Measurements from ENCODE around the gene TNFRSF8. TPM values are rescaled to one million over a fixed set of nuclear protein-coding genes. Genes with fewer than 3 reads are reported as not detected.

The TNFRSF8 gene
- total RNA-seq, 1 experiment from 2014 or later = not detected

- DNase-seq (ENCODE audit: low spot score) = no peak
- intact Hi-C loops (cut with micrococcal nuclease; ENCODE audit: unreplicated experiment) = no loop called here
- H3K4me3 ChIP-seq (ENCODE audit: low read depth, low read length, poor library complexity, severe bottlenecking) = no peak overlapping the region
- no peaks in the 10 kb centered on the region for H3K27me3 ChIP-seq (replicated peaks; ENCODE audit: insufficient read depth, low read depth, low read length, poor library complexity)
- no peaks in the 10 kb centered on the region for H3K4me1 ChIP-seq (ENCODE audit: insufficient read depth, low read length, poor library complexity, severe bottlenecking)
- BruUV-seq (replicated peaks) = no TSS peak
- CTCF ChIA-PET = no interaction called here
- H3K36me3 ChIP-seq (ENCODE audit: insufficient read depth, low read length, poor library complexity, severe bottlenecking) = no peaks in the 10 kb centered on the region
- POLR2A ChIA-PET (ENCODE audit: low non-redundant PET) = no interaction called here
- H3K9me3 ChIP-seq (ENCODE audit: low read depth, low read length, poor library complexity, severe bottlenecking) = no peaks in the 10 kb centered on the region
- TF ChIP-seq CTCF (conservative IDR thresholded peaks at IDR 0.05; ENCODE audit: low read depth, low read length) (no peak), EZH2 (IDR thresholded peaks at IDR 0.05; ENCODE audit: borderline replicate concordance, low read depth, low read length, poor library complexity, severe bottlenecking) (no peak)
- no peak overlapping the region for H3K27ac ChIP-seq (ENCODE audit: low read depth, low read length, poor library complexity, severe bottlenecking)
These were observed 78.2 kb downstream of the TNFRSF8 start for GRCh38 chr1:12141163-12141850.

GRCh38 chr1:12142141-12142823 lies 79.2 kb downstream of the TNFRSF8 start:
- ChIA-PET CTCF (no interaction called here), POLR2A (ENCODE audit: low non-redundant PET) (no interaction called here)
- TF ChIP-seq EZH2 (IDR thresholded peaks at IDR 0.05; ENCODE audit: borderline replicate concordance, low read depth, low read length, poor library complexity, severe bottlenecking) (no peak), CTCF (conservative IDR thresholded peaks at IDR 0.05; ENCODE audit: low read depth, low read length) (no peak)
- intact Hi-C loops (cut with micrococcal nuclease; ENCODE audit: unreplicated experiment) = no loop called here
- H3K27me3 ChIP-seq (replicated peaks; ENCODE audit: insufficient read depth, low read depth, low read length, poor library complexity) = no peaks in the 10 kb centered on the region
- H3K36me3 ChIP-seq (ENCODE audit: insufficient read depth, low read length, poor library complexity, severe bottlenecking) = no peaks in the 10 kb centered on the region
- H3K4me3 ChIP-seq (ENCODE audit: low read depth, low read length, poor library complexity, severe bottlenecking) = no peak overlapping the region
- H3K4me1 ChIP-seq (ENCODE audit: insufficient read depth, low read length, poor library complexity, severe bottlenecking) = no peaks in the 10 kb centered on the region
- H3K9me3 ChIP-seq (ENCODE audit: low read depth, low read length, poor library complexity, severe bottlenecking) = no peaks in the 10 kb centered on the region
- no peak for DNase-seq (ENCODE audit: low spot score)
- BruUV-seq (replicated peaks) = no TSS peak
- no peak overlapping the region for H3K27ac ChIP-seq (ENCODE audit: low read depth, low read length, poor library complexity, severe bottlenecking)

GRCh38 chr1:12142891-12143630 lies 80.0 kb downstream of the TNFRSF8 start:
- Histone ChIP-seq H3K27ac (ENCODE audit: low read depth, low read length, poor library complexity, severe bottlenecking) (no peak overlapping the region), H3K4me1 (ENCODE audit: insufficient read depth, low read length, poor library complexity, severe bottlenecking) (no peaks in the 10 kb centered on the region), H3K4me3 (ENCODE audit: low read depth, low read length, poor library complexity, severe bottlenecking) (no peak overlapping the region), H3K36me3 (ENCODE audit: insufficient read depth, low read length, poor library complexity, severe bottlenecking) (no peaks in the 10 kb centered on the region), H3K27me3 (replicated peaks; ENCODE audit: insufficient read depth, low read depth, low read length, poor library complexity) (no peaks in the 10 kb centered on the region), H3K9me3 (ENCODE audit: low read depth, low read length, poor library complexity, severe bottlenecking) (no peaks in the 10 kb centered on the region)
- no TSS peak for BruUV-seq (replicated peaks)
- ChIA-PET POLR2A (ENCODE audit: low non-redundant PET) (no interaction called here), CTCF (no interaction called here)
- no peak for DNase-seq (ENCODE audit: low spot score)
- intact Hi-C loops (cut with micrococcal nuclease; ENCODE audit: unreplicated experiment) = no loop called here
- no peak for TF ChIP-seq CTCF (conservative IDR thresholded peaks at IDR 0.05; ENCODE audit: low read depth, low read length)
- no peak for TF ChIP-seq EZH2 (IDR thresholded peaks at IDR 0.05; ENCODE audit: borderline replicate concordance, low read depth, low read length, poor library complexity, severe bottlenecking)
